OCI-LY3 (cell line): Measurements from ENCODE around the gene CROCC.

Experiments used
- H2AFZ ChIP-seq: fragments of 200-600, 300-600 bp; shearing (Covaris generic); 2 replicates; pipeline ENCODE4 v1.6.0; 2014; ENCODE audit warnings: antibody characterized with exemption, low read depth, low read length
- H3K27ac ChIP-seq: fragments of 200-600, 300-600 bp; sonication (generic); 2 replicates; pipeline ENCODE4 v1.5.1; 2014; ENCODE audit warnings: mild to moderate bottlenecking, low read length, moderate library complexity, mixed read lengths
- H3K27me3 ChIP-seq: fragments of 200-600, 300-600 bp; sonication (generic); 2 replicates; pipeline ENCODE4 v1.6.1; 2014; ENCODE audit warnings: low read depth, low read length, mixed read lengths
- H3K36me3 ChIP-seq: fragments of 200-600, 300-600 bp; sonication (generic); replicated peaks from 2 replicates; pipeline ENCODE3; 2014; ENCODE audit warnings: low read depth, low read length, mixed read lengths
- H3K4me1 ChIP-seq: fragments of 300-600, 200-600 bp; sonication (generic); 2 replicates; pipeline ENCODE4 v1.6.1; 2014; ENCODE audit warnings: low read length, mixed read lengths
- H3K4me2 ChIP-seq: fragments of 200-600, 300-600 bp; sonication (generic); 2 replicates; pipeline ENCODE4 v1.6.1; 2014; ENCODE audit warnings: low read length, mixed read lengths
- H3K4me3 ChIP-seq: fragments of 300-600, 200-600 bp; sonication (generic); 2 replicates; pipeline ENCODE4 v1.5.1; 2014; ENCODE audit warnings: antibody characterized with exemption, mild to moderate bottlenecking, low read length, moderate library complexity
- H3K79me2 ChIP-seq: fragments of 300-600, 200-600 bp; shearing (Covaris generic); 2 replicates; pipeline ENCODE4 v1.6.1; 2014; ENCODE audit warnings: mild to moderate bottlenecking, low read length, mixed read lengths
- H3K9ac ChIP-seq: fragments of 300-600, 200-600 bp; shearing (Covaris generic); 2 replicates; pipeline ENCODE4 v1.6.0; 2014; ENCODE audit warnings: mild to moderate bottlenecking, low read length, moderate library complexity
- H3K9me3 ChIP-seq: fragments of 200-600, 300-600 bp; shearing (Covaris generic); 2 replicates; pipeline ENCODE4 v1.6.1; 2014; ENCODE audit warnings: low read length, mixed read lengths; ENCODE audit not compliant: insufficient read depth
- H4K20me1 ChIP-seq: fragments of 200-600, 300-600 bp; sonication (generic); 2 replicates; pipeline ENCODE4 v1.6.1; 2016; ENCODE audit warnings: low read length, mixed read lengths; ENCODE audit not compliant: insufficient read depth
- CTCF ChIP-seq: fragments of 200-600, 300-600 bp; sonication (generic); IDR thresholded peaks from 2 replicates; pipeline ENCODE4 v1.5.1; 2014; ENCODE audit warnings: antibody characterized with exemption, low read length, low read depth
- EZH2phosphoT487 ChIP-seq: fragments of 200-600 bp; shearing (Covaris generic); IDR thresholded peaks from 2 replicates; pipeline ENCODE4 v1.6.1; 2018; ENCODE audit warnings: antibody characterized with exemption, mixed run types, low read depth

The CROCC gene

GRCh38 chr1:16904560-16905109 is 17.1 kb upstream of the CROCC start:
- Histone ChIP-seq H4K20me1 (no peaks in the 10 kb centered on the region), H3K27ac (peak overlapping the region; percentile 86), H3K9ac (peak overlapping the region; percentile 76), H3K79me2 (no peaks in the 10 kb centered on the region), H3K4me2 (peak overlapping the region; percentile 99), H3K4me1 (peaks cover 27% of the 10 kb centered on the region), H2AFZ (peak overlapping the region; percentile 88; the same call in 1 of the 2 replicates), H3K36me3 (no peaks in the 10 kb centered on the region), H3K4me3 (peak overlapping the region; percentile 79), H3K27me3 (no peaks in the 10 kb centered on the region), H3K9me3 (no peaks in the 10 kb centered on the region)
- TF ChIP-seq CTCF (no peak), EZH2phosphoT487 (no peak)

- peak overlapping the region; percentile 76 for H3K9ac ChIP-seq
- peaks cover 27% of the 10 kb centered on the region for H3K4me1 ChIP-seq
- no peaks in the 10 kb centered on the region for H3K9me3 ChIP-seq
- H3K36me3 ChIP-seq = no peaks in the 10 kb centered on the region
- TF ChIP-seq EZH2phosphoT487 = no peak
- TF ChIP-seq CTCF = no peak
- peak overlapping the region; percentile 99 for H3K4me2 ChIP-seq
- H3K27ac ChIP-seq = peak overlapping the region; percentile 86
- no peaks in the 10 kb centered on the region for H4K20me1 ChIP-seq
- no peaks in the 10 kb centered on the region for H3K79me2 ChIP-seq
- H2AFZ ChIP-seq = peak overlapping the region; percentile 88; the same call in 1 of the 2 replicates
- H3K27me3 ChIP-seq = no peaks in the 10 kb centered on the region
- peak overlapping the region; percentile 79 for H3K4me3 ChIP-seq
These were observed 16.4 kb upstream of the CROCC start for GRCh38 chr1:16905110-16905867.

GRCh38 chr1:16905868-16906702 is 15.6 kb upstream of the CROCC start:
- no peaks in the 10 kb centered on the region for H3K9me3 ChIP-seq
- no peaks in the 10 kb centered on the region for H4K20me1 ChIP-seq
- no peaks in the 10 kb centered on the region for H3K36me3 ChIP-seq
- H3K4me3 ChIP-seq = peak overlapping the region; percentile 56; the same call in 1 of the 2 replicates
- peaks cover 24% of the 10 kb centered on the region for H3K4me1 ChIP-seq
- TF ChIP-seq CTCF = no peak
- no peak for TF ChIP-seq EZH2phosphoT487
- H3K79me2 ChIP-seq = no peaks in the 10 kb centered on the region
- H3K4me2 ChIP-seq = peak overlapping the region; percentile 99
- peak overlapping the region; percentile 43; the same call in 1 of the 2 replicates for H3K9ac ChIP-seq
- H3K27ac ChIP-seq = peak overlapping the region; percentile 86
- no peak overlapping the region for H2AFZ ChIP-seq
- H3K27me3 ChIP-seq = no peaks in the 10 kb centered on the region

- Histone ChIP-seq H3K79me2 (no peaks in the 10 kb centered on the region), H3K4me2 (no peak overlapping the region), H3K36me3 (no peaks in the 10 kb centered on the region), H4K20me1 (no peaks in the 10 kb centered on the region), H2AFZ (no peak overlapping the region), H3K4me1 (peaks cover 17% of the 10 kb centered on the region), H3K27me3 (no peaks in the 10 kb centered on the region), H3K27ac (no peak overlapping the region), H3K4me3 (no peak overlapping the region), H3K9me3 (no peaks in the 10 kb centered on the region), H3K9ac (no peak overlapping the region)
- TF ChIP-seq CTCF (no peak), EZH2phosphoT487 (no peak)
These were observed 14.9 kb upstream of the CROCC start for GRCh38 chr1:16906873-16907272.
